Measurements from ENCODE around the gene ZNF276.

GRCh38 chr16:89759746-89760340 lies 38.5 kb downstream of the ZNF276 start:
- no peak for TF ChIP-seq CTCF (IDR thresholded peaks at IDR 0.05; ENCODE audit: insufficient read depth, low read length)
- TF ChIP-seq SPI1 (IDR thresholded peaks at IDR 0.05; ENCODE audit: borderline replicate concordance, low read depth): no peak
- no peak for TF ChIP-seq POLR2AphosphoS5 (IDR thresholded peaks at IDR 0.05; ENCODE audit: low read depth)
- no peak for TF ChIP-seq REST (IDR thresholded peaks at IDR 0.05; ENCODE audit: insufficient replicate concordance, low read depth)
- TF ChIP-seq GABPA (IDR thresholded peaks at IDR 0.05; ENCODE audit: low read depth): no peak
